Vagina (tissue), 2 donors: ENCODE results near the gene DYNLL2.

Source experiments
- POLR2A ChIP-seq, 2 donors: fragments of 450-650 bp; IDR thresholded peaks; one replicate each; pipeline ENCODE4 v1.6.1; 2017; ENCODE audit warnings: antibody characterized with exemption in 2 of 2, mild to moderate bottlenecking in 2 of 2, moderate library complexity in 2 of 2
- TF ChIP-seq, protein P1 (sequence below), 3 experiments: fragments of 450-650 bp in 2 of 3; fragments of 200-600 bp in 1 of 3; sonication (generic) in 1 of 3; IDR thresholded peaks; one replicate each; pipeline ENCODE4 v1.5.1; 2017 to 2019; ENCODE audit warnings: antibody characterized with exemption in 3 of 3, mild to moderate bottlenecking in 2 of 3, moderate library complexity in 2 of 3

DNA sequence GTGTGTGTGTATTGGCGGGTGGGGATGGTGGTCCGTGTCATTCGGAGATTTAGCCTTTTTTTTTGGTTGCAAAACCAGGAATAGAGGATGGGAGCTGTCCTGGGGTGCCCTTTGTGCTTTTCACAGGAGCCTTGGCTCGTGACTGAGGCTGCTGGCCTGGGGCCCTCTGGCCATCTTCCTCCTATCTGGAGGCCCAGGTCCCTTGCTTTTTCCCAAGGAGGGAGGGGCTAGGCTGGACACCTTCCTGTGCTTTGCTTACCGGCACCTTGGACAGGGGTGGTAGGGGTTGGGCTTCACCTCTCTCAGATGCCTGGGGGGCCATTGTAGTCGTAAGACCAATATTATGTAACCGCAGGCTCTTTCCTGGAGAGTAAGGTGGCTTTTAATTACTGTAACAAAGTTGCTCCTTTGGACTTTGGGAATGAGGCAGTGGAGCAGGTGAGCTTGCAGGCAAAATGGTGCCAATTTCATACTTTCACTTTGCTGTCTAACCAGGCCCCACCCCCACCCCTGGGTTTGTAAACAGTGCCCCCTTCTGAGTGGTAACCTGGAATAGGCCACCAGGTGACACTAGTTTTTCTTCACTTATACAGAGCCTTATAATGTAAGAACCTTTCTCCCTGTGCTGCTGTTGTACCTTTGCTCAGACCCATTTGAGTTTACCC lies 1.2 kb downstream of the DYNLL2 start:
- TF ChIP-seq, protein P1, sequence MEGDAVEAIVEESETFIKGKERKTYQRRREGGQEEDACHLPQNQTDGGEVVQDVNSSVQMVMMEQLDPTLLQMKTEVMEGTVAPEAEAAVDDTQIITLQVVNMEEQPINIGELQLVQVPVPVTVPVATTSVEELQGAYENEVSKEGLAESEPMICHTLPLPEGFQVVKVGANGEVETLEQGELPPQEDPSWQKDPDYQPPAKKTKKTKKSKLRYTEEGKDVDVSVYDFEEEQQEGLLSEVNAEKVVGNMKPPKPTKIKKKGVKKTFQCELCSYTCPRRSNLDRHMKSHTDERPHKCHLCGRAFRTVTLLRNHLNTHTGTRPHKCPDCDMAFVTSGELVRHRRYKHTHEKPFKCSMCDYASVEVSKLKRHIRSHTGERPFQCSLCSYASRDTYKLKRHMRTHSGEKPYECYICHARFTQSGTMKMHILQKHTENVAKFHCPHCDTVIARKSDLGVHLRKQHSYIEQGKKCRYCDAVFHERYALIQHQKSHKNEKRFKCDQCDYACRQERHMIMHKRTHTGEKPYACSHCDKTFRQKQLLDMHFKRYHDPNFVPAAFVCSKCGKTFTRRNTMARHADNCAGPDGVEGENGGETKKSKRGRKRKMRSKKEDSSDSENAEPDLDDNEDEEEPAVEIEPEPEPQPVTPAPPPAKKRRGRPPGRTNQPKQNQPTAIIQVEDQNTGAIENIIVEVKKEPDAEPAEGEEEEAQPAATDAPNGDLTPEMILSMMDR (IDR thresholded peaks at IDR 0.05) = no peak
- TF ChIP-seq POLR2A (IDR thresholded peaks at IDR 0.05) = no peak
